ENCODE data around the gene PTMS. TPM values are rescaled to one million over a fixed set of nuclear protein-coding genes. Genes with fewer than 3 reads are reported as not detected.

Gene PTMS
- total and polyA plus RNA-seq, 2 donors (not counting 3 experiments of a cell fraction or from before 2014, with no cell fraction given): 555 to 661 TPM

DNA sequence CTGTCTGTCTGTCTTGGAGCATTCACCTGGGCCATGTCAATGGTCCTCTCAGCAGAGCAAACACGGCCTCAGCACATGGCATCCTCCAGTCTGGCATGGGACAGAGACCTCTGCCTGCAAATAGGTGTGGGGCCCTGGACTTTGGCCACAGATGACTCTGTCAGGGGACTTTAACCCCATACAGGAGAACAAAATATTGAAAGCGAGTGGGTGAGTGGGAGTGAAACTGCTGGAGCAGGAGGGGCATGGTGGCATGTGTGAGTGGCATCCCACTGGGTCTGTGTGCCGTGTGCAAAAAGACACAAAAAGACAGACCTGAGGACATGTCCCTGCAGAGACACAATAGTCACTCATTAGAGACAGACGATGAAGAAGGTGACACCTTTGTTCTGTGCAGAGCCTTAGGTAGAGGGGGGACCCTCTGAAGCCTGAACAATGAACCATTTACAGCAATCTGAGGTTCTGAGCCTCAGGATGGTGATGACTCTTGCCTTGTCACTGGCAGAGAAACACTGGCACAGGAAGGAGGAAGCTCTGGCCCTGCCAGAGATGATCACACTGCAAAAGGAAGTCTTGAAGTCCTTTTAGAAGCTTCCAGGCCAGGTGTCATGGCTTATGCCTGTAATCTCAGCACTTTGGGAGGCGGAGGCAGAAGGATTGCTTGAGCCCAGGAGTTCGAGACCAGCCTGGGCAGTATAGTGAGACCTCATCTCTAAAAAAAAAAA, 13.7 kb downstream of the PTMS start:
- CTCF ChIA-PET: interaction anchor here (1.6 to 9.5 kb wide), 6 partner anchors 13 to 159 kb away, joined by 5 to 107 read pairs (median 10); partner anchors contain the start of genes MLF2 and PTMS
- TF ChIP-seq EZH2 (IDR thresholded peaks at IDR 0.05; ENCODE audit: borderline replicate concordance, low read depth, low read length, severe bottlenecking) (no peak), GATA2 (IDR thresholded peaks at IDR 0.05; ENCODE audit: insufficient read depth, insufficient read length, low read depth, low read length) (no peak), FOS (IDR thresholded peaks at IDR 0.05; ENCODE audit: borderline replicate concordance, insufficient read depth, low read length) (no peak), MYC (IDR thresholded peaks at IDR 0.05; ENCODE audit: low read depth, low read length) (no peak), JUN (IDR thresholded peaks at IDR 0.05; ENCODE audit: borderline replicate concordance, insufficient read depth, insufficient read length, low read depth) (no peak), POLR2A (IDR thresholded peaks at IDR 0.05; ENCODE audit: low read depth, low read length) (no peak), POLR2AphosphoS5 (IDR thresholded peaks at IDR 0.05; ENCODE audit: insufficient read depth, low read depth, low read length) (no peak)
- TF ChIP-seq, protein P1, sequence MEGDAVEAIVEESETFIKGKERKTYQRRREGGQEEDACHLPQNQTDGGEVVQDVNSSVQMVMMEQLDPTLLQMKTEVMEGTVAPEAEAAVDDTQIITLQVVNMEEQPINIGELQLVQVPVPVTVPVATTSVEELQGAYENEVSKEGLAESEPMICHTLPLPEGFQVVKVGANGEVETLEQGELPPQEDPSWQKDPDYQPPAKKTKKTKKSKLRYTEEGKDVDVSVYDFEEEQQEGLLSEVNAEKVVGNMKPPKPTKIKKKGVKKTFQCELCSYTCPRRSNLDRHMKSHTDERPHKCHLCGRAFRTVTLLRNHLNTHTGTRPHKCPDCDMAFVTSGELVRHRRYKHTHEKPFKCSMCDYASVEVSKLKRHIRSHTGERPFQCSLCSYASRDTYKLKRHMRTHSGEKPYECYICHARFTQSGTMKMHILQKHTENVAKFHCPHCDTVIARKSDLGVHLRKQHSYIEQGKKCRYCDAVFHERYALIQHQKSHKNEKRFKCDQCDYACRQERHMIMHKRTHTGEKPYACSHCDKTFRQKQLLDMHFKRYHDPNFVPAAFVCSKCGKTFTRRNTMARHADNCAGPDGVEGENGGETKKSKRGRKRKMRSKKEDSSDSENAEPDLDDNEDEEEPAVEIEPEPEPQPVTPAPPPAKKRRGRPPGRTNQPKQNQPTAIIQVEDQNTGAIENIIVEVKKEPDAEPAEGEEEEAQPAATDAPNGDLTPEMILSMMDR (IDR thresholded peaks at IDR 0.05; ENCODE audit: extremely low read depth in 1 of 2, insufficient read depth in 1 of 2, low read depth in 1 of 2, low read length in 2 of 2): no peak
- TF ChIP-seq, protein P2, sequence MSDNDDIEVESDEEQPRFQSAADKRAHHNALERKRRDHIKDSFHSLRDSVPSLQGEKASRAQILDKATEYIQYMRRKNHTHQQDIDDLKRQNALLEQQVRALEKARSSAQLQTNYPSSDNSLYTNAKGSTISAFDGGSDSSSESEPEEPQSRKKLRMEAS (IDR thresholded peaks at IDR 0.05; ENCODE audit: insufficient read depth, insufficient read length): no peak
- Histone ChIP-seq H3K4me2 (ENCODE audit: insufficient read depth, low read length) (no peak overlapping the region), H3K36me3 (ENCODE audit: control insufficient read depth in 2 of 2, extremely low read depth in 1 of 2, insufficient read depth in 2 of 2, low read length in 2 of 2) (peaks cover 0 to 5% of the 10 kb centered on the region in 2 experiments), H3K27me3 (ENCODE audit: control insufficient read depth in 2 of 2, insufficient read depth in 2 of 2, low read length in 2 of 2) (no peaks in the 10 kb centered on the region), H3K9ac (replicated peaks; ENCODE audit: extremely low read depth, insufficient read depth, low read length) (no peak overlapping the region), H3K9me1 (replicated peaks; ENCODE audit: control insufficient read depth, extremely low read depth, insufficient read depth, low read length) (no peaks in the 10 kb centered on the region), H2AFZ (ENCODE audit: low read depth, low read length) (no peak overlapping the region), H3K79me2 (ENCODE audit: control insufficient read depth, insufficient read depth, low read length) (no peaks in the 10 kb centered on the region), H3K9me3 (replicated peaks; ENCODE audit: control insufficient read depth, insufficient read depth, low read length) (no peaks in the 10 kb centered on the region), H3K27ac (ENCODE audit: insufficient read depth, low read depth, low read length) (no peak overlapping the region), H3K4me3 (replicated peaks in 1 of 3; ENCODE audit: insufficient read depth in 1 of 3, low read depth in 1 of 3, low read length in 3 of 3) (no peak overlapping the region), H3K4me1 (ENCODE audit: control insufficient read depth, extremely low read depth, insufficient read depth, low read length) (peaks cover 5% of the 10 kb centered on the region), H4K20me1 (replicated peaks; ENCODE audit: control insufficient read depth, extremely low read depth, insufficient read depth, low read length) (no peaks in the 10 kb centered on the region)
- no peak for DNase-seq (ENCODE audit: low read depth, low spot score)
- BruUV-seq (replicated peaks): no TSS peak
- dilution Hi-C loops (cut with MboI; ENCODE audit: extremely low pct_ligation_motif_present, low sequenced_read_pairs) (no loop called here), intact Hi-C loops (cut with micrococcal nuclease) (loop anchor here (1.0 to 5.0 kb wide), 6 partner anchors 13 to 163 kb away; partner anchors contain the start of genes MLF2 and ZNF384)
- POLR2A ChIA-PET: no interaction called here
- no peak for FAIRE-seq
